K562 (cell line): ENCODE data around the gene UBAC2. TPM values are rescaled to one million over a fixed set of nuclear protein-coding genes. Genes with fewer than 3 reads are reported as not detected.

ENCODE experiments used
- ATAC-seq: fragments of 200-7000 bp; cut with Tn5 transposase; 3 replicates; pipeline ENCODE4 v1.9.1; 2020; ENCODE audit warnings: moderate library complexity
- BruUV-seq: library from RNA; stranded (reverse); fragments of 400-500 nt; replicated peaks from 2 replicates; lab custom pipeline; 2021; lab: Mats Ljungman, UMichigan
- CTCF ChIA-PET: fragments of 300-600 bp; formaldehyde crosslinking; extraction: SDS; loops from one replicate; lab custom pipeline; 2021; ENCODE audit warnings: low intra/inter-chr PET ratio; lab: Yijun Ruan, JAX
- POLR2A ChIA-PET: fragments of 300-600, 350-650 bp; sonication (Branson Sonifier 250); formaldehyde crosslinking; extraction: SDS; loops from one replicate; lab custom pipeline; 2021; ENCODE audit warnings: antibody characterized with exemption, inconsistent platforms; lab: Yijun Ruan, JAX
- DNase-seq, 4 experiments: peaks; one replicate each; pipeline versions ENCODE4 v3.0.0 to v3.0.0-alpha.2; 2011 to 2018; ENCODE audit warnings: low spot score in 3 of 4, mixed read lengths in 3 of 4; ENCODE audit errors: extremely low read depth in 1 of 4
- FAIRE-seq: peaks from 2 replicates; lab custom pipeline; 2011; peaks lifted over from hg19 to GRCh38; lab: Jason Lieb, UNC
- H2AFZ ChIP-seq: 2 replicates; pipeline ENCODE4 v1.6.0; 2011; ENCODE audit warnings: low read depth, low read length, control low read depth, inconsistent platforms
- H3K27ac ChIP-seq: fragments of 200-600 bp; 3 replicates; pipeline ENCODE4 v1.8.0; 2011; ENCODE audit warnings: low read depth, mild to moderate bottlenecking, control low read depth, inconsistent platforms, low read length, moderate library complexity, mixed read lengths; ENCODE audit errors: extremely low read depth
- H3K27me3 ChIP-seq, 2 experiments: fragments of 300-600 bp in 1 of 2; 2 replicates in 1 of 2; 3 replicates in 1 of 2; pipeline versions ENCODE4 v1.6.0 to v1.8.0; 2011; ENCODE audit warnings: inconsistent platforms in 2 of 2, low read length in 2 of 2, mild to moderate bottlenecking in 1 of 2, mixed read lengths in 1 of 2, moderate library complexity in 1 of 2; ENCODE audit not compliant: control insufficient read depth in 2 of 2, insufficient read depth in 2 of 2
- H3K36me3 ChIP-seq: fragments of 300-600 bp; 3 replicates; pipeline ENCODE4 v1.8.0; 2011; ENCODE audit warnings: mild to moderate bottlenecking, low read length, inconsistent platforms; ENCODE audit not compliant: control insufficient read depth, insufficient read depth
- H3K4me1 ChIP-seq, 2 experiments: fragments of 200-600 bp in 1 of 2; replicated peaks in 1 of 2; 2 replicates in 1 of 2; 3 replicates in 1 of 2; pipeline versions ENCODE4 v1.5.1 to v1.8.0; 2011; ENCODE audit warnings: inconsistent platforms in 2 of 2, low read length in 2 of 2, mild to moderate bottlenecking in 1 of 2, mixed read lengths in 1 of 2, moderate library complexity in 1 of 2; ENCODE audit not compliant: control insufficient read depth in 2 of 2, insufficient read depth in 2 of 2
- H3K4me2 ChIP-seq: 2 replicates; pipeline ENCODE4 v1.6.1; 2011; ENCODE audit warnings: low read length, control low read depth, inconsistent platforms, mixed read lengths; ENCODE audit not compliant: insufficient read depth
- H3K4me3 ChIP-seq: fragments of 200-600 bp; sonication (generic), shearing (Covaris generic); 2 replicates; pipeline ENCODE4 v1.5.1; 2016; ENCODE audit warnings: control low read depth, inconsistent platforms
- H3K79me2 ChIP-seq: fragments of 200-600 bp; 3 replicates; pipeline ENCODE4 v1.8.0; 2011; ENCODE audit warnings: low read length, inconsistent platforms; ENCODE audit not compliant: control insufficient read depth, insufficient read depth
- H3K9ac ChIP-seq, 2 experiments: 2 replicates each; pipeline versions ENCODE4 v1.6.0 to v1.6.1; 2011; ENCODE audit warnings: low read depth in 2 of 2, low read length in 2 of 2, control low read depth in 1 of 2, inconsistent platforms in 1 of 2, mild to moderate bottlenecking in 1 of 2, mixed read lengths in 1 of 2; ENCODE audit not compliant: insufficient read depth in 1 of 2
- H3K9me1 ChIP-seq: one replicate; pipeline ENCODE4 v1.6.0; 2011; ENCODE audit warnings: inconsistent platforms, mild to moderate bottlenecking, low read length, moderate library complexity; ENCODE audit not compliant: control insufficient read depth, insufficient read depth
- H3K9me3 ChIP-seq: replicated peaks from 2 replicates; pipeline ENCODE4 v1.5.1; 2011; ENCODE audit warnings: low read depth, low read length, inconsistent platforms; ENCODE audit not compliant: control insufficient read depth, insufficient read depth
- H4K20me1 ChIP-seq: replicated peaks from 2 replicates; pipeline ENCODE4 v1.6.1; 2011; ENCODE audit warnings: low read length, inconsistent platforms, mixed read lengths; ENCODE audit not compliant: control insufficient read depth, insufficient read depth
- ARNT ChIP-seq, 2 experiments: fragments of 450-650 bp; IDR thresholded peaks; 2 replicates each; pipeline ENCODE4 v1.6.1; 2016; ENCODE audit warnings: mild to moderate bottlenecking in 1 of 2
- E2F5 ChIP-seq: sonication (generic); formaldehyde crosslinking; IDR thresholded peaks from 2 replicates; pipeline ENCODE4 v1.8.0; 2022; ENCODE audit warnings: mild to moderate bottlenecking, missing genetic modification reagents
- ELK1 ChIP-seq: sonication (generic); formaldehyde crosslinking; IDR thresholded peaks from 2 replicates; pipeline ENCODE4 v1.8.1; 2022; ENCODE audit warnings: missing genetic modification reagents
- HDAC8 ChIP-seq: fragments of 450-650 bp; IDR thresholded peaks from 2 replicates; pipeline ENCODE4 v1.6.1; 2016; ENCODE audit warnings: mild to moderate bottlenecking, missing genetic modification characterization, moderate library complexity, missing compliant biosample characterization
- KLF16 ChIP-seq: IDR thresholded peaks from 2 replicates; pipeline ENCODE4 v1.6.1; 2016; ENCODE audit warnings: antibody characterized with exemption
- MLLT1 ChIP-seq, 2 experiments: fragments of 450-650 bp; IDR thresholded peaks; 2 replicates each; pipeline ENCODE4 v1.6.1; 2016
- POLR2H ChIP-seq: IDR thresholded peaks from 2 replicates; pipeline ENCODE4 v1.6.1; 2016; ENCODE audit warnings: missing genetic modification characterization, low read depth, mild to moderate bottlenecking, control low read depth, missing compliant biosample characterization, moderate library complexity
- SAFB2 ChIP-seq: fragments of 200-400 bp; formaldehyde crosslinking; IDR thresholded peaks from 2 replicates; pipeline ENCODE4 v1.6.1; 2018; ENCODE audit warnings: borderline replicate concordance, low read length, low read depth, moderate library complexity; ENCODE audit not compliant: severe bottlenecking
- SAP30 ChIP-seq: fragments of 200-600 bp; sonication (generic); IDR thresholded peaks from 2 replicates; pipeline ENCODE4 v1.6.1; 2012; ENCODE audit warnings: borderline replicate concordance, low read depth, mild to moderate bottlenecking, moderate library complexity, low read length, control low read depth, inconsistent platforms; ENCODE audit not compliant: insufficient read depth, poor library complexity, severe bottlenecking
- TAF7 ChIP-seq: fragments of 450-650 bp; IDR thresholded peaks from 2 replicates; pipeline ENCODE4 v1.6.1; 2016; ENCODE audit warnings: missing genetic modification characterization, missing compliant biosample characterization
- UBTF ChIP-seq, 2 experiments: IDR thresholded peaks; 2 replicates each; pipeline ENCODE4 v1.6.1; 2012; ENCODE audit warnings: improper control_type of control experiment in 2 of 2, low read depth in 2 of 2, low read length in 2 of 2, borderline replicate concordance in 1 of 2
- ZBTB12 ChIP-seq: fragments of 250-450 bp; sonication (Bioruptor Pico); IDR thresholded peaks from 2 replicates; pipeline ENCODE4 v1.4.0; 2020
- ZNF12 ChIP-seq: sonication (generic); formaldehyde crosslinking; IDR thresholded peaks from 2 replicates; pipeline ENCODE4 v1.4.0; 2020; ENCODE audit warnings: mild to moderate bottlenecking, missing genetic modification reagents
- ZSCAN32 ChIP-seq: fragments of 450-650 bp; formaldehyde crosslinking; IDR thresholded peaks from 2 replicates; pipeline ENCODE4 v1.4.0; 2020; ENCODE audit warnings: mild to moderate bottlenecking, moderate library complexity
- WGBS: fragments of 100-300 bp; shearing (Covaris generic); methylation state at CpG from one replicate; pipeline ENCODE4 v1.1.6; 2016; ENCODE audit warnings: low coverage, mixed read lengths; ENCODE audit not compliant: insufficient coverage; ENCODE audit errors: missing lambda C conversion rate; 5-methylcytosine and 5-hydroxymethylcytosine counted together
- in situ Hi-C: fragments of 300-500 bp; cut with MboI; formaldehyde crosslinking; loops from 4 replicates; pipeline ENCODE4 v1.15.0; 2018; ENCODE audit warnings: inconsistent platforms, mixed read lengths
- intact Hi-C: fragments of 100-400 bp; cut with micrococcal nuclease; formaldehyde crosslinking; loops from 2 replicates; pipeline ENCODE4 v1.14.2; 2022
- polyA plus RNA-seq, 8 experiments: library from polyadenylated mRNA; depleted of rRNA in 4 of 8; stranded (reverse) in 5 of 8; unstranded in 3 of 8; fragments of >200 nt; fragmentation: Nextera tagmentation in 2 of 8; fragmentation: Illumina TruSeq in 1 of 8; extraction: Ambion mirVana in 2 of 8; extraction: Trizol in 1 of 8; gene quantifications; 2 replicates each; pipeline versions ENCODE4 v1.2.1 to v1.2.3, GENCODE V29; 2011 to 2014; ENCODE audit warnings: inconsistent platforms in 1 of 8, missing spikeins in 1 of 8
- total RNA-seq, 7 experiments: library from RNA; depleted of rRNA in 6 of 7; stranded (reverse); fragments of >200 nt in 6 of 7; fragmentation: Illumina TruSeq in 2 of 7; extraction: Trizol in 2 of 7; gene quantifications; 2 replicates each; pipeline versions ENCODE4 v1.2.1 to v1.2.3, GENCODE V29; 2011 to 2021; ENCODE audit warnings: low replicate concordance in 1 of 7

The UBAC2 gene
- total and polyA plus RNA-seq, 9 of the 15 experiments (the other 6 are each of a cell fraction or from before 2014, with no cell fraction given) = 6.0 to 84.1 (median 32.3) TPM

GRCh38 chr13:99422586-99423220, 222.0 kb downstream of the UBAC2 start:
- POLR2A ChIA-PET = no interaction called here
- H3K4me1 ChIP-seq = peaks cover 2 to 14% of the 10 kb centered on the region in 2 experiments; a peak in 3 of 5 replicates
- no peak overlapping the region for H3K9ac ChIP-seq
- intact Hi-C loops = no loop called here
- CTCF ChIA-PET = no interaction called here
- peaks cover 0 to 17% of the 10 kb centered on the region in 2 experiments; a peak in 1 of 5 replicates for H3K27me3 ChIP-seq
- no peaks in the 10 kb centered on the region for H3K79me2 ChIP-seq
- WGBS = 55% methylated on average over 12 of the region's 13 CpGs
- ATAC-seq (no peak), DNase-seq (no peak), FAIRE-seq (no peak)
- no peaks in the 10 kb centered on the region for H3K9me3 ChIP-seq
- H3K9me1 ChIP-seq = no peaks in the 10 kb centered on the region
- no peak overlapping the region for H2AFZ ChIP-seq
- H3K36me3 ChIP-seq = no peaks in the 10 kb centered on the region
- H3K4me2 ChIP-seq = no peak overlapping the region
- H3K27ac ChIP-seq = no peak overlapping the region
- H3K4me3 ChIP-seq = no peak overlapping the region
- BruUV-seq = no TSS peak
- H4K20me1 ChIP-seq = no peaks in the 10 kb centered on the region
- in situ Hi-C loops = no loop called here
- TF ChIP-seq UBTF (IDR thresholded peaks at IDR 0.05; ENCODE audit: borderline replicate concordance in 1 of 2, low read depth in 2 of 2, low read length in 2 of 2) (no peak), ARNT (IDR thresholded peaks at IDR 0.05) (no peak), ZNF12 (CRISPR knock-in tag) (no peak), ELK1 (CRISPR knock-in tag) (no peak), SAP30 (no peak), ZSCAN32 (no peak), HDAC8 (tag) (no peak), TAF7 (tag) (no peak), POLR2H (tag) (no peak), KLF16 (no peak), E2F5 (no peak), MLLT1 (IDR thresholded peaks at IDR 0.05) (no peak), ZBTB12 (CRISPR knock-in tag) (no peak), SAFB2 (no peak)
